Activated naive CD8-positive, alpha-beta T cell treated with anti-CD3 and anti-CD28 coated beads for 36 hours (primary cell): Measurements from ENCODE around the gene AFAP1L2. TPM values are rescaled to one million over a fixed set of nuclear protein-coding genes. Genes with fewer than 3 reads are reported as not detected.

Experiments used
- DNase-seq: peaks from one replicate; pipeline ENCODE4 v3.0.0; 2021
- H3K27ac Mint-ChIP-seq: one replicate; pipeline ENCODE4 v1.8.0; 2022; ENCODE audit warnings: mild to moderate bottlenecking, moderate library complexity, mixed read lengths
- H3K27me3 Mint-ChIP-seq: one replicate; pipeline ENCODE4 v1.8.0; 2022; ENCODE audit warnings: mild to moderate bottlenecking, mixed read lengths
- H3K36me3 Mint-ChIP-seq: one replicate; pipeline ENCODE4 v1.8.0; 2021; ENCODE audit warnings: mild to moderate bottlenecking, mixed read lengths
- H3K4me1 Mint-ChIP-seq: one replicate; pipeline ENCODE4 v1.8.0; 2021; ENCODE audit warnings: mixed read lengths
- H3K4me3 Mint-ChIP-seq: one replicate; pipeline ENCODE4 v1.8.0; 2022; ENCODE audit warnings: mild to moderate bottlenecking, moderate library complexity, mixed read lengths
- H3K9me3 Mint-ChIP-seq: one replicate; pipeline ENCODE4 v1.8.0; 2022; ENCODE audit warnings: mixed read lengths
- total RNA-seq, 2 experiments: library from RNA; stranded (reverse); gene quantifications; one replicate each; pipeline ENCODE4 v1.2.3, GENCODE V29; 2021

Gene AFAP1L2
- 1 to 10 TPM; 3.2 to 4.6 TPM for total RNA-seq

DNA sequence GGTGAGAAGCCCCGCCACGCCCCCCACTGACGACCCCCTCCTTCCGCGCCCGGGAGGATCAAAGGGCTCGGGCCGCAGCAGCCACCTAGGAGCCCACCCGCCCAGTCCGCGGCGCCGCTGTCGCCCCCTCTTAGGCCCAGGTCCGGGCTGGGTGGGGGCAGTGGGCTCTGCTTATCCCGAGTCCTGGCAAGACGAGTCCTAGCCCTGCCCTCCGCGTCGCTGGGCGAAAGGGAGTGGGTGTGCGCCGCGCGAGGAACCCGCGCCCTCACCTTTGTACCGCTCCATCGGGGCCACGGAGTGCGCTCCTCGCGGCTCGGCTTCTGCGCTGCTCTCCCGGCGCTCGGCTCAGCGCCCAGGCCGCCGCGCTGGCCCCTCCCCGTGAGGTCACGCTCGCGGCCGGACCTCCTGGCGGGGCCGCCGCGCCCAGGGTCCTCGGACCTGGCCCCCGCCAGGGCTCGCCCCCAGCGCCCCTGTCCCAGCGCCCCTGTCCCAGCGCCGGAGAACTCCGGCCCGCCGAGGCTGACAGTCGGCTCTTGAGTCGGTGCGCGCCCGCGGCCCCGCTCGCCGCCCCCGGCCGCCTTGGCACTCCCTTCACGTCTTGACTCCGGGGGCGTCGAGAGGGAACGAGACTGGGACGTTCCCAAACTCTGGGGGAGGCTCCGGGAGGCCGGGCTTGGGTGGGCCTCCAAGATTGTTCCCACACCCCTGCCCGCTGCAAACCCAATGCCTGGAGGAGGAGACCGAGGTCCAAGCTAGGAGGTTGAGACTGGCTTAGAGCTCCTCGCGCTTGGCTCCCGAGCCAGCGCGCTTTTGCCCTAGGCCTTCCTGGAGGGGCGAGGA lies at the start of gene AFAP1L2:
Gene AFAP1L2 (minus strand): TSS at position 332 of the 840 bp plus-strand sequence. CDS start 47 bp downstream, at position 285.
- Mint-ChIP-seq H3K27ac (no peak within 1 kb of the TSS), H3K36me3 (no peaks in the 10 kb centered on the region), H3K27me3 (peaks cover 61% of the 10 kb centered on the region), H3K4me3 (peak within 1 kb of the TSS; percentile 68), H3K9me3 (peaks cover 3% of the 10 kb centered on the region), H3K4me1 (peaks cover 8% of the 10 kb centered on the region)
- DNase-seq, result peak; percentile 13

DNA sequence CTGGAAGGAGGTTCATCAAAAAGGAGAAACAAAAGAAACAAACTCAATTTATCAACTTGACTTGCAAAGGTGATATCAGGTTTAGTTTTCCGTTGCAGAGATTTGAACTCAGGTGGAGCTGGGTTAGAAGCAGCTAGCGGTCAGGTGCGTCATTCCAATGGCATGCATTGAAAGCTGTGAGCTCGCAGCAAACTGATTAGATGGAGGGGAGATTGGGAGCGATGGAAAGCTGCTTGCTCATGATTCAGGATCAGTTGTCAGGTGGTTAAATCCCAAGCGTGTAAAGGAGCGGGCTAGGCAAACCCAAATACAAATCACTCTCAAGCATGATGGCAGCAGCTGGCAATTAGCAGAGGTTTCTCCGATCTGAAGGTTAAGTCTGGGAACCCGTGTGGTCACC lies 49.3 kb upstream of the AFAP1L2 start:
- no peak overlapping the region for H3K27ac Mint-ChIP-seq

DNA sequence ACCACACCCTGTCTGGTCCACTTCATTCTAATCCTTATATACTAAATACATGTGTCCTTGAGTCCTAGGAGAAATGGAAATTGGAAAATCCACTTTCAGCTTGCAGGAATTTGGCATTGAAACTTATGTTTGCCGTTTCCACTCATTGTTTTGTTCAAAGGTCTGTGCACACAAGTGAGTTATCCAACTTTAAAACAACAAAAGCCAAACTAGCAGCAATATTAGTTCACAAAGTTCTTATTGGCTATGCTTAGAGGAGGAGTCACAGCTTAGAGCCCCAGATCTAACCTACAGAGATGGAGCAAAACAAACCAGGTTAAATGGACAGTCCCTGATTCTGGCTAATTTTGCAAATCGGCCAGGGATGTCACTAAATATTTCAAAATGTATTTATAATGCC lies 44.6 kb upstream of the AFAP1L2 start:
- Mint-ChIP-seq H3K36me3 (no peaks in the 10 kb centered on the region), H3K4me3 (no peak overlapping the region), H3K9me3 (no peaks in the 10 kb centered on the region), H3K27ac (peak overlapping the region; percentile 65), H3K4me1 (peaks cover 15% of the 10 kb centered on the region), H3K27me3 (no peaks in the 10 kb centered on the region)
- no peak for DNase-seq

More for the DNA sequence above, 49.3 kb upstream of the AFAP1L2 start:
- Mint-ChIP-seq H3K4me1 (peaks cover 31% of the 10 kb centered on the region), H3K27me3 (no peaks in the 10 kb centered on the region), H3K4me3 (no peak overlapping the region), H3K36me3 (peaks cover 2% of the 10 kb centered on the region), H3K9me3 (no peaks in the 10 kb centered on the region)
- no peak for DNase-seq

- DNase-seq, result no peak
- no peaks in the 10 kb centered on the region for H3K27me3 Mint-ChIP-seq
- H3K4me1 Mint-ChIP-seq, result peaks cover 4% of the 10 kb centered on the region
- peak overlapping the region; percentile 54 for H3K27ac Mint-ChIP-seq
- no peak overlapping the region for H3K4me3 Mint-ChIP-seq
- H3K9me3 Mint-ChIP-seq, result no peaks in the 10 kb centered on the region
- H3K36me3 Mint-ChIP-seq, result peaks cover 2% of the 10 kb centered on the region
Measured at GRCh38 chr10:114445332-114445731, 41.0 kb upstream of the AFAP1L2 start.

DNA sequence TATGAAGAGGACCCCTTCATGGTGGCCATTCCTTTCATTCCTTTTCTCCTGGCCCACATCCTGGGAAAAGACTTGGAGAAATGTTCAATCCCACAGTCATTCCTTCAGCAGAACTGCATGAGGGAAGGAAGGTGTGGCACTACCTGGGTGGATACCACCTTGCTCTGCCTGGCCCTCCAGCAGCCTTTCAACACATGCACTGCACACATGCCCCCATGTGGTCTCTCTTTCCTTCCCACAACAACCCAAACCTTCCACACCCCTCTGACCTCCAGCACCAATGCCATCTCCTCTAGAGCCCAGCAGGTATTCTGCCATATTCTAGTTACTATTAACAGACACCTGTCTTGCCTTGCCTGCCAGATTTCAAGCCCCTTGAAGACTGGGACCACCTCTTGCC lies 40.5 kb upstream of the AFAP1L2 start:
- Mint-ChIP-seq H3K36me3 (peaks cover 3% of the 10 kb centered on the region), H3K27ac (no peak overlapping the region), H3K27me3 (no peaks in the 10 kb centered on the region), H3K4me1 (peaks cover 4% of the 10 kb centered on the region), H3K9me3 (no peaks in the 10 kb centered on the region), H3K4me3 (no peak overlapping the region)
- DNase-seq, result no peak

DNA sequence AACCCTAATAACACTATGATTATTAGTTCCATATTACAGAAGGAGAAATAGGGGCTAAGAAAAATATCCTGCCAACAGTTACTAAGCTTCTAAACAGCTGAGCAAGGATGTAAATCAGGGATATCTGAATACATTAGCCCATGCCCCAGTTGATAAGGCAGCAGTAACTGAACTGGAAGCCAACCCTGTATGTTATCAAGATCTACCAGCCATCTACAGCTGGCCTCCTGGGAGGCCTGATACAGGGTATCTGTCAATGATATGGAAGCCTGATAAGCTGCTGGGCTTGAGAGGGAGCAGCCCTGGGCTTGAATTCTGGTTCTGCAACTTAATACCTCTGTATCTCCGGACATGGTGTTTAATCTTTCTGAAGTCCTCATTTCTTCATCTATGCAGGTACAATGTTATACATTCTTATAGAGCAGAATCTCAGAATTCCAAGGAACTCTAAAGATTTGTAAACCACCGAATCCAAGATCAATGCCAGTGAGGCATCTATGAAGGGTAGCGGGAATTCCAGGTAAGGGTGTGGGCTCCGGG lies 37.9 kb upstream of the AFAP1L2 start:
- H3K27ac Mint-ChIP-seq, result no peak overlapping the region
- H3K27me3 Mint-ChIP-seq, result no peaks in the 10 kb centered on the region
- peaks cover 13% of the 10 kb centered on the region for H3K36me3 Mint-ChIP-seq
- no peak for DNase-seq
- H3K9me3 Mint-ChIP-seq, result no peaks in the 10 kb centered on the region
- H3K4me1 Mint-ChIP-seq, result peaks cover 3% of the 10 kb centered on the region
- no peak overlapping the region for H3K4me3 Mint-ChIP-seq

DNA sequence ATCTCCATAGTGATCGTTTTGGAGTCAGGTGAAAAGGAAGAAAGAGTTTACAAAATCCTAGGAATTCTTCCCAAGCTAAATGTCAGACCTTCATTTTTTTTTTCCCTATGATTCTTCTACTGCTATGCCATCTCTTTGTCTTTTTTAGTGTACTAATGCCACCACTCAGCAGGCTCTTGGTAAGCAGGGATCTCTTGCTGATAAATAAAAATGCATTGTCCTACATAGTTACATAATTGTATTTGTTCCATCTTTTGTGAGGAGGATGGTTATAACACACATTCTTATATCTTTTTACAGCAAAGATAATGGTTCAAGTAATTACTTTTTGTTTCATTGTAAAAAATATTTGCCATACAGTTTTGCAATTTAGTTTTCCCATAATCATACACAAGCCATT lies 36.8 kb upstream of the AFAP1L2 start:
- H3K9me3 Mint-ChIP-seq, result no peaks in the 10 kb centered on the region
- H3K4me3 Mint-ChIP-seq, result no peak overlapping the region
- no peak overlapping the region for H3K27ac Mint-ChIP-seq
- H3K27me3 Mint-ChIP-seq, result no peaks in the 10 kb centered on the region
- peaks cover 3% of the 10 kb centered on the region for H3K4me1 Mint-ChIP-seq
- DNase-seq, result no peak
- H3K36me3 Mint-ChIP-seq, result peaks cover 15% of the 10 kb centered on the region

DNA sequence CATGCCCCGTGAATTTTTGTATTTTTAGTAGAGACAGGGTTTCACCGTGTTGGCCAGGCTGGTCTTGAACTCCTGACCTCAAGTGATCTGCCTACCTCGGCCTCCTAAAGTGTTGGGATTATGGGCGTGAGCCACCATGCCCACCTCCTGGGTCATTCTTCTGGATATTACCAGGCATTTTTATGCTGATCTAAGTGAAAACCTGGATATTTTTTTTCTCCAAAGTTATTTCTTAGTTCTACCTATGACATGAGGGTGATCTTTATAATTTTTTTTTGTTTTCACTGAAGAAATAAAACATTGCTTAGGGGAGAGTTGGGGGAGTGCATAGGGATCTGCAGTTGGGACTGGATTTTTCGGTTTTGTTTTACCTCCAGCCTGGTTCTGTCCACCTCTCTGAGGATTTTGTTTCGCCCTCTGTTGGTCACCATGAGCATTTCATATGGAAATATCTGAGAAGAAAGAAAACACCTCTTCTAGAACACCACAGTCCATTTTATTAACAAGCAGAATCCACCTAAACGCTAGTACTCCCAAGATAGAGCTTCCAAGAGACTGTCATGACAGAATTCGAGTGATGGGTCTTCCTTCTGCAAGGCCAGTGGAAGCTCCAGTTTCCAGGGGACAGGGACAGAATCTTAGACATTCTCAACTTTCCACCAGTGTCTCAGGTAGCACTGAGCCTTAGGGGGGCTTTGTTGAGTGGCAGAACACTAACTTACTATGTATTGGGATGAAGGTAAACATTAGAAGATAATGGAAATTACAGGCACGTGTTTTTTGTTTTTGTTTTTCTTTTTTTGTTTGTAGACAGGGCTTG lies 33.4 kb upstream of the AFAP1L2 start:
- Mint-ChIP-seq H3K27ac (peak overlapping the region; percentile 51), H3K4me3 (no peak overlapping the region), H3K36me3 (peaks cover 20% of the 10 kb centered on the region), H3K9me3 (no peaks in the 10 kb centered on the region), H3K4me1 (peaks cover 9% of the 10 kb centered on the region), H3K27me3 (no peaks in the 10 kb centered on the region)
- no peak for DNase-seq

- no peaks in the 10 kb centered on the region for H3K9me3 Mint-ChIP-seq
- no peaks in the 10 kb centered on the region for H3K27me3 Mint-ChIP-seq
- no peak overlapping the region for H3K27ac Mint-ChIP-seq
- no peak for DNase-seq
- H3K4me3 Mint-ChIP-seq, result no peak overlapping the region
- peaks cover 20% of the 10 kb centered on the region for H3K36me3 Mint-ChIP-seq
- peaks cover 12% of the 10 kb centered on the region for H3K4me1 Mint-ChIP-seq
Measured at GRCh38 chr10:114436941-114437340, 32.6 kb upstream of the AFAP1L2 start.

DNA sequence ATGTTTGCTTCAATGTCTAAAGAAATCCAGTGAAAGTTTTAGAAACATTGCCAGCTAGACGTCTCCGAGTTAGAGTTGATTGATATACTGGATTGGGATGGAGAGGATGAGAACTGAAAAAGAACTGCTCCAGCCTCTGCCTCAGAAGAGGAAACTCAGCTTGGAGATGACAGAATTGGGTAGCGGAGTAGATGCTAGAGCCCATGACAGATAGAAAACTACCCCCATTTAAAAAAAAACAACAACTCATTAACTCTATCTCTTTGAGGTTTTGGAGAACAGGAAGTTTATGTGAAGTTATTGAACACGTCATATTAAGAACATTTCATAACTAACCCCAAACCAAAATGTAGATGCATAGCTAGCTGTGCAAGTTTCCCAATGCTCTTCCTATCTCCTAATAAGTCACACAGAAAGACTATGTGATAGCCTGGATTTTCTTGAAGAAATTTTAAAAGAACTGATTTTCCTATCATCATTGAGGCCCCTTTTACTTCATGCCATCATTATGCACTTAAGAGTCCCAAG lies 28.3 kb upstream of the AFAP1L2 start:
- Mint-ChIP-seq H3K4me3 (no peak overlapping the region), H3K27ac (peak overlapping the region; percentile 50), H3K36me3 (peaks cover 23% of the 10 kb centered on the region), H3K9me3 (no peaks in the 10 kb centered on the region), H3K27me3 (no peaks in the 10 kb centered on the region), H3K4me1 (peaks cover 10% of the 10 kb centered on the region)
- no peak for DNase-seq

DNA sequence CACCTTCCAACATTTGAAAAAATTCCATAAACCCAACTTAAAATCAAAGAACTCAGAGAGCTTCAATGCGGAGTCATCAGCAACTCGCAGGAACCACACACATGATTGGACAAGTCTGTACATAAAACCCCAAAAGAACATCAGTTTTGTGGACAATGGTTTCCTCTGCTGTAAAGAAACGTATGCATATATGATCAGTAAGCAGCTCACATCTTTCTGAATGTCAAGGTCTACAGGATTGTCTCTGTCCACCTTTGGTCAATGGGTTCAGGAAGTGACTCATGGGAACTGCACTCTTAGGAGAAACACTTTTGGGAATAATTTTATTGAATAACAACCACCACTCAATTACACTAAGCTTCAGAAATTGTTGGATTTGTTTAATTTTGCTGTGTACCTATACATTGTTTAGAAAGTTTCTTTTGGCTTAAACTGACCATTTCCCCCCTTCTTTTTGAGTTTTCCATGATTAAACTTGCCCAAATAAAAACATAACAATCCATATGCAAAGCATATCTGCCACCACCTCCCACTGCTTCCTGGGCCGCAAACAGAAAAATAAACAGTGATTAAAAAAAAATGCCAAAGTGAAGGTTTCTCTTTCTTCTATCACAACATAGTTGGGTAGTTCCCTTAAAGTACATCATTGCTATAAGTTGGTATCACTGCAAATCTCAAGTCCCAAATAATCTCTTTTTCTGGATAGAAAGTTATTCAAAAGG lies 27.3 kb upstream of the AFAP1L2 start:
- H3K27ac Mint-ChIP-seq, result peak overlapping the region; percentile 23
- peaks cover 20% of the 10 kb centered on the region for H3K36me3 Mint-ChIP-seq
- H3K27me3 Mint-ChIP-seq, result no peaks in the 10 kb centered on the region
- H3K9me3 Mint-ChIP-seq, result no peaks in the 10 kb centered on the region
- no peak overlapping the region for H3K4me3 Mint-ChIP-seq
- no peak for DNase-seq
- H3K4me1 Mint-ChIP-seq, result peaks cover 10% of the 10 kb centered on the region

DNA sequence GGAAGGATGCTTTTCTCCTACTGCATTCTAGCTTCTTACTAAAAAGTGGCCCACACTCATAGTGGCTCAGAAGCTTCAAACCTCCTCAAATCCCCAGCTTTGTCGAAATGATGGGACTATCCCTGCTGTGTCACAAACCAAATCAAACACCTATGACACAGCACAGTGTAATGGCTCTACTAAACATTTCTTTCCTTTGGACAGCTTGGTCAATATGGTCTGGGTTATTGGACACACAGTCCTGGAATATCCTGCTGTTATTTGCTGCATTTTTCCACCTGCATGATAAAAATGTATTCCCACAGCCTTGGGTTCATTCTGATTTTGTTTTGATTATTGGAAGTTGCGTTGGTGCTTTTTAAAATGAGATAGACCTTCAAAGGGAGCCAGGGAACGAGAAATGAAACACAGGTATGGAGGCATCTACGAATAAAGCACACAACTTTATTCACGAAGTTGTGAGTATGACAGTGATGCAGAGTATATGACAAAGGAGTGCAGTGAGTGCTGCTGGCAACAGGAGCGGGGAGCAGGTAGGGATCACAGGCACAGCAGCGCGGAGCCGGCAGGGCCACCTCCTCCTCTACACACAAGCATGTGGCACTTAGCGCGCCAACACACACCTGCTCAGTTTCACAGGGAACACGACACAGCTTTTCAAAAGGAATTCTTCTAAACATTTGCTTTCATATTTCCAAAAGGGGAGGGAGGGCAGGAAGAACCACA lies 26.5 kb upstream of the AFAP1L2 start:
- H3K36me3 Mint-ChIP-seq, result peaks cover 19% of the 10 kb centered on the region
- H3K27ac Mint-ChIP-seq, result peak overlapping the region; percentile 23
- H3K4me3 Mint-ChIP-seq, result no peak overlapping the region
- no peaks in the 10 kb centered on the region for H3K27me3 Mint-ChIP-seq
- peaks cover 10% of the 10 kb centered on the region for H3K4me1 Mint-ChIP-seq
- H3K9me3 Mint-ChIP-seq, result no peaks in the 10 kb centered on the region
- DNase-seq, result no peak

DNA sequence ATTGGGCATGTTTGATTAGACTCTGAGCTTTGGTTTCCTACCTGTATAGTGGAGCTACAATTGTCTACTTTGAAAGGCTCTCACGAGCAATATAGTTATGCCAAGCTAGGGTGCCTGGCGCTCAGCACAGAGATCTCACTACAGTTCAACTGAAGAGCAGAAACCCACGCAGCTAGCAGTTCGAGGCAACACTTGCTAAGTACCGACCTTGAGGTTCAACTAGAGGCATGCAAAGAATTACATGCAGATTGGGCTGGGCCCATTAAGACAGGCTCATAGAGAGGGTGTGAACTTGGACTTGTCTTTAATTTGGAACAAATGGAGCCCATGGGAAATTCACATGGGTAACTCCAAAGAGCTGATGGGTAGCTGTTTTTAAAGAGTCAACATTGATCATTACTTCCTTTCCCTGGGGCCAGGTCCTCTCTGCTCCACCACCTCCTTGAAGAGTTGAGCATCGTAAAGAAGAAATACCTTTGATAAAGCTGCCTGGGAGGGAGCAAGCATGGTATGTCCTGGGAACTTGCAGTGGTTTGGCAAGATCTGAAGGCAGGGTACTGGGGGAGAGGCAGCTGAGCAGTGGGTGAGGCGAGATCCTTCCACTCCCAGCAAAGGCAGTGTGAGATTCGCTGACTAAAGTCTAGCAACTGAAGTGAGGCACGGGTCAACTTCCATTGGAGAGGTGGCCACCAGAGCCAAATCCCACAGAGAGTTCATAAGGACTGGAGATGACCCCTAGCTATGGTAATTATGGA lies 25.5 kb upstream of the AFAP1L2 start:
- Mint-ChIP-seq H3K36me3 (peaks cover 15% of the 10 kb centered on the region), H3K4me1 (peaks cover 8% of the 10 kb centered on the region), H3K9me3 (no peaks in the 10 kb centered on the region), H3K27ac (peak overlapping the region; percentile 12), H3K27me3 (no peaks in the 10 kb centered on the region), H3K4me3 (no peak overlapping the region)
- DNase-seq, result no peak
